ENCODE measurements around the gene GREB1.

GREB1 gene

DNA sequence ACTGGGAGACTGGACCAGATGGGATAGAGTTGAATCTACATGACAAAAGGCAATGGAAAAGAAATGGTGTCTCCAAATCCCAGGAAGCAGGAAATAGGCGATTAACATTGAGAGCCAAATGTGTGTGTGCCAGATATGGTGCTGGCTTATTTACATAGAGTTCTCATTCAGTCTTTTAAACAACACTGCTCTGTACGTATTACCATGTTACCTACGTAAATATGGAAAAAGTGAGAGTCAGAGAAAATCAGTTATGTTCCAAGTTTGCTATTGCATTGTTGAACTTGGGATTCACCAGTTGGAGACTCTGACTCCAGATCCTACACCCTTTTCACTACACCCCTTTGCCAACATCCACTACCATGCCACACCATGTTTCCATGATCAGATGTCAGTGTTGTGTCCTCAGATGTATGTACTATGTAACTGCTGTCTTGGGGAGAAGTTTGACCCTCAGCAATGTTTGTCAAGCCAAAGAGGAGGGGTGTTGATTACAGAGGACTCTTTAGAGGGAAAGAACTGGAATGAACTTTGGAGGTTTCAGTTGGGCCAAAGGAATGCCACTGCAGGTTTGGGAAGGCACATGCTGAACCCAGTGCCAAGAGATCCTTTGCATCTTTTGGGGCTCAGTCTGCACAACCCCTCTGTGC lies 19.6 kb upstream of the GREB1 start:
- ChIA-PET CTCF (no interaction called here), POLR2A (no interaction called here)
- TF ChIP-seq FOXK2 (IDR thresholded peaks at IDR 0.05): no peak
- TF ChIP-seq, protein P1, sequence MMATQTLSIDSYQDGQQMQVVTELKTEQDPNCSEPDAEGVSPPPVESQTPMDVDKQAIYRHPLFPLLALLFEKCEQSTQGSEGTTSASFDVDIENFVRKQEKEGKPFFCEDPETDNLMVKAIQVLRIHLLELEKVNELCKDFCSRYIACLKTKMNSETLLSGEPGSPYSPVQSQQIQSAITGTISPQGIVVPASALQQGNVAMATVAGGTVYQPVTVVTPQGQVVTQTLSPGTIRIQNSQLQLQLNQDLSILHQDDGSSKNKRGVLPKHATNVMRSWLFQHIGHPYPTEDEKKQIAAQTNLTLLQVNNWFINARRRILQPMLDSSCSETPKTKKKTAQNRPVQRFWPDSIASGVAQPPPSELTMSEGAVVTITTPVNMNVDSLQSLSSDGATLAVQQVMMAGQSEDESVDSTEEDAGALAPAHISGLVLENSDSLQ (IDR thresholded peaks at IDR 0.05): no peak
- no peak for TF ChIP-seq SUZ12 (IDR thresholded peaks at IDR 0.05)
- no peak for TF ChIP-seq SP1 (IDR thresholded peaks at IDR 0.05)
- no peak for TF ChIP-seq ZNF384 (IDR thresholded peaks at IDR 0.05)
- no peak for TF ChIP-seq LEF1 (IDR thresholded peaks at IDR 0.05; ENCODE audit: borderline replicate concordance)
- DNase-seq (ENCODE audit: extremely low spot score): no peak

DNA sequence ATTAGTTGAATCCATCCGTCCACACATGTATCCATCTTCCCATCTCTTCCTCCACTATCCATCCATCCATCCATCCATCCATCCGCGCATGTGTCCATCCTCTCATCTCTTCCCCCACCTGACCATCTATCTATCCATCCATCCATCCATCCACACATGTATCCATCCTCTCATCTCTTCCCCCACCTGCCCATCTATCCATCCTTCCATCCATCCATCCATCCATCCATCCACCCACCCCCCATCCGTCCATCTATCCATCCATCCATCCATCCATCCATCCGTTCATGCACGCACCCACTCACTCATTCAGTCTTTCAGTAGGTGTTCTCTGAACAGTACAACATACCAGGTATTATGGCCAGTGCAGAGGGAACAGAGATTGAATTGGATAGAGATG lies 18.9 kb upstream of the GREB1 start:
- DNase-seq (ENCODE audit: extremely low spot score): no peak
- TF ChIP-seq LEF1 (IDR thresholded peaks at IDR 0.05; ENCODE audit: borderline replicate concordance) (no peak), HDGF (IDR thresholded peaks at IDR 0.05; ENCODE audit: borderline replicate concordance) (no peak), SUZ12 (IDR thresholded peaks at IDR 0.05) (no peak), ARNT (IDR thresholded peaks at IDR 0.05) (no peak), ZNF384 (IDR thresholded peaks at IDR 0.05) (no peak)
- CTCF ChIA-PET: no interaction called here
- POLR2A ChIA-PET: no interaction called here

DNA sequence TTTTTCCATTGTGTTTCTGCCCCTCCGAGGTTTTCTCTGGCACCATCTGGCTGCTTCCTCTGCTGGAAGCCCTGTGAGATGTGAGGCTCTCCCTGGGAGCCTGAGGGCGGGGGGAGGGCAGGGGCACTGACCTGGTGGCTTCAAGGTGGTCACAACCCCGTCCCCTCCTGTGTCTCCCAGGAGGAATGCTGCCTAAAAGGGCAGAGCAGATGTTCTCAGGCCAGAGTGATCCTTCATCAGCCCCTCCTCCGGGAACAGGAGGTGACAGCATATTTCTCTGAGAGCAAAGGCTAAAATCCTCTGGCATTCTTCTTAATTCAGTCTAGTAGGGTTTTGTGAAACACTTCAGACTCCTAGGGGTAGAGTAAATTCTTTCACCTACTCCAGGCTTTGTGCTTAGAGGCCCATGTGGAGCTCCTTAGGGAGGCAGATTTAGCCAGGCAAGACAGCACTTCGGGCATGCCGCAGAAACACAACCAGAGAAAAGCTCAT lies 18.3 kb upstream of the GREB1 start:
- POLR2A ChIA-PET: no interaction called here
- TF ChIP-seq FOXK2 (IDR thresholded peaks at IDR 0.05) (no peak), SUZ12 (IDR thresholded peaks at IDR 0.05) (no peak), FOXA1 (IDR thresholded peaks at IDR 0.05) (no peak), ARNT (IDR thresholded peaks at IDR 0.05) (no peak), SP1 (IDR thresholded peaks at IDR 0.05) (no peak), FOXM1 (IDR thresholded peaks at IDR 0.05; ENCODE audit: borderline replicate concordance) (no peak), L3MBTL2 (conservative IDR thresholded peaks at IDR 0.05) (no peak)
- CTCF ChIA-PET: no interaction called here
- DNase-seq (ENCODE audit: extremely low spot score): no peak

DNA sequence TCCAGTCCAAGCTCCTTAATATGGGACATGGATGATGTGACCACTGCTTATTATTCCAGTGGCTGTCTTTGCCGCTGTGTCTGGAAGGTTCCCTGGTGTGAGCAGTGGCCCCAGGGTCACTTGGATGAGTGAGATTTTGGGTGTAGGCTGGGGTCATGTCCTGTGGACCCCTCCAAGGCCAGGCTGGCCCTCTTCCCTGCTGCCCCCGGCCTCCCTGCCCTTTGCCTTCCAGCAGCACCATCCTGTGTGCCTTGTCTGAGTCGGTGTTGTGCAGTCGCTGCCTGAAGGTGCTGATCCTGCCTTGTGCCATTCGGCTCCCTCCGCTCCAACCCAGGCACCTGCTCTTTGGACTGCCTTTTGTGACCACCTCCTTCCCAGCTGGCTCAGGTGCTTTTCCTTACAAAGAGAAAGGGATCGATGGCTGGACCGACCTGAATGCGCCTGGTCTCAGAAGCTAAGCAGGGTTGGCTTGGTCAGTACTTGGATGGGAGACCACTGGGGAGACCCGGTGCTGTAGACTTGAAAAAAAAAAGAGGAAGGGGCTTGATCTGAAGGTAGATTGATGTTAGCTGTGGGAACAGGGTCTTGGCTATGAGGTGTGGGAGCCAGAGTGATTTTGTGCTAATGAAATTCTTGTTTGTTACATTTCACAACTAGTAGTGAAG lies 16.7 kb upstream of the GREB1 start:
- POLR2A ChIA-PET: no interaction called here
- no peak for TF ChIP-seq ZNF384 (IDR thresholded peaks at IDR 0.05)
- TF ChIP-seq SUZ12 (IDR thresholded peaks at IDR 0.05): no peak
- no peak for TF ChIP-seq FOXK2 (IDR thresholded peaks at IDR 0.05)
- no peak for TF ChIP-seq TARDBP (IDR thresholded peaks at IDR 0.05)
- DNase-seq (ENCODE audit: extremely low spot score): no peak
- CTCF ChIA-PET: no interaction called here

DNA sequence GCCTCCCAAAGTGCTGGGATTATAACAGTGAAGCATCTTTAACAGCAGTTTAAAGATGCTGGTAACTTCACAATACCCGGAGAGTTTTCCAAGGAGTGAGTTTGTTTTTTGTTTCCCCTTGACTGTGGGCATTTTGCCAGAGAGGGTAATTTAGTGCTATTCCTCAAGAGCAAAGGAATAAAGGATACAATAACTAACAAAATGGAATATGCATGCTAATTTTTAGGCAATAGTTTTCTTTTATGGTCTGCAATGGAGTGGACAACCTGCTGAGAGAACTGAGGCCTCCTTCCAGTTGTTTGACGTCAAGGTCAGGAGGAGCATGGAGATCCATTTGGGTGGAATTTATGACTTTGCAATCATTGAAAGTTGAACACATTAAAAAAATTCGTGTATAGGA lies 15.9 kb upstream of the GREB1 start:
- no peak for TF ChIP-seq HDGF (IDR thresholded peaks at IDR 0.05; ENCODE audit: borderline replicate concordance)
- no peak for TF ChIP-seq FOXM1 (IDR thresholded peaks at IDR 0.05; ENCODE audit: borderline replicate concordance)
- no peak for TF ChIP-seq FOXK2 (IDR thresholded peaks at IDR 0.05)
- TF ChIP-seq ELF4 (IDR thresholded peaks at IDR 0.05): no peak
- POLR2A ChIA-PET: no interaction called here
- CTCF ChIA-PET: no interaction called here
- DNase-seq (ENCODE audit: extremely low spot score): no peak

DNA sequence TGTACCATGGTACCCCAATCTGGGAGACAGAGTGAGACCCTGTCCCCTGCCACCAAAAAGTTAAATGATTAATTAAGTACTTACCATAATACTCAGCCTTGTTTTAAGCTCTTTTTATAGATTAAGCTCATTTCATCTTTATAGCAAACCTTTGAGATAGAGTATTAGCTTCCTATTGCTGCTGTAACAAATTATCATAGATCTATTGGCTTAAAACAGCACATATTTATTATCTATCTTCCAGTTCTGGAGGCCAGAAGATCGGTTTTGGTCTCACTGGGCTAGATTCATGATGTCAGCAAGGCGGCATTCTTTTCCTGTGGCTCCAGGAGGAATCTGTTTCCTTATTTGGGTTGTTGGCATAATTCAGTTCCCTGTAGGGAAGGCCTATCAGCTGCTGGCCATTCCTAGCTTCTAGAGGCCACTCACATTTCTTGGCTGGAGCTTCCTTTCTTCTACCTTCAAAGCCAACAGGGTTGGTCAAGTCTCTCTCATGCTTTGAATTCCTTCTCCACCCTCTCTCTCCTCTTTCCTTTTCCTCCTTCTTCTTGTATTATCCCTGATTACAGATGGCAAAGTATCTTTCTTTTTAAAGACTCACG lies 13.7 kb upstream of the GREB1 start:
- POLR2A ChIA-PET: no interaction called here
- no peak for TF ChIP-seq ZNF384 (IDR thresholded peaks at IDR 0.05)
- no peak for TF ChIP-seq SP1 (IDR thresholded peaks at IDR 0.05)
- TF ChIP-seq BHLHE40 (IDR thresholded peaks at IDR 0.05; ENCODE audit: borderline replicate concordance): no peak
- TF ChIP-seq ELF4 (IDR thresholded peaks at IDR 0.05): no peak
- TF ChIP-seq SUZ12 (IDR thresholded peaks at IDR 0.05): no peak
- no peak for TF ChIP-seq NFRKB (IDR thresholded peaks at IDR 0.05)
- TF ChIP-seq LEF1 (IDR thresholded peaks at IDR 0.05; ENCODE audit: borderline replicate concordance): no peak
- no peak for TF ChIP-seq CTBP1 (IDR thresholded peaks at IDR 0.05; ENCODE audit: borderline replicate concordance)
- TF ChIP-seq L3MBTL2 (conservative IDR thresholded peaks at IDR 0.05): no peak
- no peak for TF ChIP-seq FOXM1 (IDR thresholded peaks at IDR 0.05; ENCODE audit: borderline replicate concordance)
- no peak for TF ChIP-seq HDGF (IDR thresholded peaks at IDR 0.05; ENCODE audit: borderline replicate concordance)
- CTCF ChIA-PET: no interaction called here
- DNase-seq (ENCODE audit: extremely low spot score): no peak

DNA sequence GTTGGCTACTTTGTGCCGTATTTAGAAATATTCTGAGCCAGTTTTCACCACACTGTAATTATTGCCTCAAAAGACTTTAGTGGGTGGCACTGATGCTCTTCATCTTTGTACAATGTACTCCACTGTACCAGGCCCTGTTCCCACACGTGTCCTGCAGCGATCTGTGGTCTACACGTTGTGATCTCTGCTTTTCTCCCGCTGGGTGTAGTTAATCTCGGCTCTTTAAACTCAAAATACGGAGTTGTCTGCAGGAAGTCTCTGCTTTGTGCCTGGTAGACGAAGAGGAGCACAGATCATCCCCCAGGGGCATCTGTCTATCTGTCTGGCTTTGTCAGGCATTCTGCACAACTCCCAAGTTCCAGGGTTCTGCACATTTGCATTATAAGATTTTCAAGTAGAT lies 12.1 kb upstream of the GREB1 start:
- ChIA-PET POLR2A (no interaction called here), CTCF (no interaction called here)
- no peak for DNase-seq (ENCODE audit: extremely low spot score)
- TF ChIP-seq FOXA1 (IDR thresholded peaks at IDR 0.05) (no peak), LEF1 (IDR thresholded peaks at IDR 0.05; ENCODE audit: borderline replicate concordance) (no peak), ELF4 (IDR thresholded peaks at IDR 0.05) (no peak), FOXM1 (IDR thresholded peaks at IDR 0.05; ENCODE audit: borderline replicate concordance) (no peak), ARNT (IDR thresholded peaks at IDR 0.05) (no peak), NFRKB (IDR thresholded peaks at IDR 0.05) (no peak)
- TF ChIP-seq, protein P1 (IDR thresholded peaks at IDR 0.05): no peak

Data from HEK293T (cell line).